UCSD-AML1 (cell line): ENCODE results near the gene YKT6.

Experiments used
- DNase-seq: peaks from one replicate; lab custom pipeline; 2025; ENCODE audit not compliant: unreplicated experiment; lab: John Stamatoyannopoulos, UW

YKT6 gene

GRCh38 chr7:44232396-44232795, 31.6 kb downstream of the YKT6 start:
- no peak for DNase-seq

GRCh38 chr7:44232901-44233715, 32.3 kb downstream of the YKT6 start:
- DNase-seq, result no peak

GRCh38 chr7:44235066-44235465, 34.3 kb downstream of the YKT6 start:
- no peak for DNase-seq

- DNase-seq, result no peak
Measured at GRCh38 chr7:44235582-44236332, 35.0 kb downstream of the YKT6 start.

GRCh38 chr7:44236333-44236728, 35.6 kb downstream of the YKT6 start:
- DNase-seq, result peak; percentile 8

GRCh38 chr7:44237696-44238095, 36.9 kb downstream of the YKT6 start:
- DNase-seq, result no peak

GRCh38 chr7:44238116-44238695, 37.4 kb downstream of the YKT6 start:
- DNase-seq, result no peak

- DNase-seq, result no peak
Measured at GRCh38 chr7:44239361-44239760, 38.6 kb downstream of the YKT6 start.

GRCh38 chr7:44240376-44240775, 39.6 kb downstream of the YKT6 start:
- DNase-seq, result no peak

- DNase-seq, result peak; percentile 39
Measured at GRCh38 chr7:44240983-44241510, 40.3 kb downstream of the YKT6 start.

- no peak for DNase-seq
Measured at GRCh38 chr7:44242091-44242490, 41.3 kb downstream of the YKT6 start.

- DNase-seq, result peak; percentile 25
Measured at GRCh38 chr7:44244282-44244681, 43.5 kb downstream of the YKT6 start.

- DNase-seq, result no peak
Measured at GRCh38 chr7:44246396-44247113, 45.8 kb downstream of the YKT6 start.

- DNase-seq, result no peak
Measured at GRCh38 chr7:44247868-44248651, 47.3 kb downstream of the YKT6 start.

GRCh38 chr7:44249639-44250234, 49.0 kb downstream of the YKT6 start:
- DNase-seq, result no peak

GRCh38 chr7:44251269-44251668, 50.5 kb downstream of the YKT6 start:
- no peak for DNase-seq

- no peak for DNase-seq
Measured at GRCh38 chr7:44251881-44252280, 51.1 kb downstream of the YKT6 start.

- DNase-seq, result peak; percentile 8
Measured at GRCh38 chr7:44256459-44256858, 55.7 kb downstream of the YKT6 start.

GRCh38 chr7:44257213-44257612, 56.4 kb downstream of the YKT6 start:
- no peak for DNase-seq
